ENCODE measurements around the gene APPL2.

- TF ChIP-seq CTCF (IDR thresholded peaks at IDR 0.05) (no peak), POLR2A (IDR thresholded peaks at IDR 0.05) (no peak)
These were observed 34.8 kb upstream of the APPL2 start for GRCh38 chr12:105270671-105271255.

All from esophagus squamous epithelium (tissue), 4 donors.